CD14-positive monocyte (primary cell): ENCODE data around the gene PSRC1. TPM values are rescaled to one million over a fixed set of nuclear protein-coding genes. Genes with fewer than 3 reads are reported as not detected.

Source experiments
- DNase-seq, 3 donors: peaks; one replicate each; pipeline ENCODE4 v3.0.0-alpha.2; 2011 to 2022
- H2AFZ ChIP-seq: 2 replicates; pipeline ENCODE4 v1.6.0; 2012; ENCODE audit warnings: mild to moderate bottlenecking, low read depth, low read length, inconsistent platforms; ENCODE audit not compliant: insufficient read depth, poor library complexity, severe bottlenecking
- H3K27ac ChIP-seq, 2 donors: 1 replicate in 1 of 2; 2 replicates in 1 of 2; pipeline ENCODE4 v1.5.1; 2012 to 2013; ENCODE audit warnings: low read length in 2 of 2, control low read depth in 1 of 2, inconsistent platforms in 1 of 2, low read depth in 1 of 2, mild to moderate bottlenecking in 1 of 2
- H3K27me3 ChIP-seq, 2 donors: one replicate each; pipeline versions ENCODE4 v1.6.0 to v1.6.1; 2011 to 2013; ENCODE audit warnings: low read length in 2 of 2; ENCODE audit not compliant: control insufficient read depth in 2 of 2, insufficient read depth in 2 of 2
- H3K36me3 ChIP-seq, 2 donors: replicated peaks in 1 of 2; 1 replicate in 1 of 2; 2 replicates in 1 of 2; pipeline versions ENCODE4 v1.5.1 to v1.6.1; 2012 to 2013; ENCODE audit warnings: low read length in 2 of 2, control low read depth in 1 of 2, inconsistent platforms in 1 of 2, mild to moderate bottlenecking in 1 of 2; ENCODE audit not compliant: insufficient read depth in 2 of 2, control insufficient read depth in 1 of 2
- H3K4me1 ChIP-seq, 2 donors: 1 replicate in 1 of 2; 2 replicates in 1 of 2; pipeline versions ENCODE4 v1.5.1 to v1.6.1; 2012 to 2013; ENCODE audit warnings: low read length in 2 of 2, control low read depth in 1 of 2, inconsistent platforms in 1 of 2, mild to moderate bottlenecking in 1 of 2, moderate library complexity in 1 of 2; ENCODE audit not compliant: insufficient read depth in 2 of 2, control insufficient read depth in 1 of 2
- H3K4me2 ChIP-seq: replicated peaks from 2 replicates; pipeline ENCODE3; 2012; ENCODE audit warnings: low read length, moderate library complexity, mild to moderate bottlenecking; ENCODE audit not compliant: poor library complexity, severe bottlenecking; ENCODE audit errors: extremely low read depth
- H3K4me3 ChIP-seq, 3 experiments: fragments of 200-600 bp in 1 of 3; sonication (generic) in 1 of 3; replicated peaks in 1 of 3; 1 replicate in 2 of 3; 2 replicates in 1 of 3; pipeline ENCODE4 v1.5.1; 2011 to 2013; ENCODE audit warnings: low read length in 3 of 3, mild to moderate bottlenecking in 3 of 3, control low read depth in 2 of 3, low read depth in 2 of 3, inconsistent platforms in 1 of 3, moderate library complexity in 1 of 3
- H3K79me2 ChIP-seq: 2 replicates; pipeline ENCODE4 v1.6.0; 2012; ENCODE audit warnings: mild to moderate bottlenecking, control low read depth, inconsistent platforms, low read length, moderate library complexity; ENCODE audit not compliant: insufficient read depth
- H3K9ac ChIP-seq: 2 replicates; pipeline ENCODE4 v1.6.0; 2017; ENCODE audit warnings: low read length, mild to moderate bottlenecking; ENCODE audit not compliant: insufficient read depth, poor library complexity, severe bottlenecking
- H3K9me3 ChIP-seq, 2 donors: replicated peaks in 1 of 2; 1 replicate in 1 of 2; 2 replicates in 1 of 2; pipeline versions ENCODE4 v1.5.1 to v1.6.1; 2012 to 2013; ENCODE audit warnings: low read length in 2 of 2, control low read depth in 1 of 2; ENCODE audit not compliant: control insufficient read depth in 1 of 2, insufficient read depth in 1 of 2
- H4K20me1 ChIP-seq: 2 replicates; pipeline ENCODE4 v1.6.0; 2012; ENCODE audit warnings: mild to moderate bottlenecking, low read length, control low read depth, moderate library complexity; ENCODE audit not compliant: insufficient read depth
- H3K27ac Mint-ChIP-seq, 7 donors: one replicate each; pipeline ENCODE4 v1.8.0; 2020; ENCODE audit warnings: mild to moderate bottlenecking in 7 of 7, mixed read lengths in 7 of 7, moderate library complexity in 6 of 7, inconsistent platforms in 2 of 7
- H3K27me3 Mint-ChIP-seq, 3 donors: one replicate each; pipeline ENCODE4 v1.8.0; 2021 to 2022; ENCODE audit warnings: low read depth in 3 of 3, mild to moderate bottlenecking in 3 of 3, mixed read lengths in 3 of 3, moderate library complexity in 3 of 3, inconsistent platforms in 1 of 3
- H3K36me3 Mint-ChIP-seq, 2 donors: one replicate each; pipeline ENCODE4 v1.8.0; 2020; ENCODE audit warnings: mixed read lengths in 2 of 2, inconsistent platforms in 1 of 2, mild to moderate bottlenecking in 1 of 2
- H3K4me1 Mint-ChIP-seq: one replicate; pipeline ENCODE4 v1.8.0; 2020; ENCODE audit warnings: mild to moderate bottlenecking, mixed read lengths
- H3K4me3 Mint-ChIP-seq, 2 donors: one replicate each; pipeline ENCODE4 v1.8.0; 2020; ENCODE audit warnings: mild to moderate bottlenecking in 2 of 2, mixed read lengths in 2 of 2, moderate library complexity in 1 of 2
- H3K9me3 Mint-ChIP-seq, 7 donors: one replicate each; pipeline ENCODE4 v1.8.0; 2020 to 2022; ENCODE audit warnings: mixed read lengths in 7 of 7, mild to moderate bottlenecking in 6 of 7, moderate library complexity in 6 of 7, inconsistent platforms in 2 of 7
- CTCF ChIP-seq: fragments of 200-600 bp; IDR thresholded peaks from one replicate; pipeline ENCODE4 v1.8.0; 2022; ENCODE audit warnings: antibody characterized with exemption, mild to moderate bottlenecking
- WGBS: methylation state at CpG from one replicate; pipeline ENCODE4 v1.1.5; 2013; ENCODE audit warnings: missing lambda C conversion rate; ENCODE audit not compliant: insufficient coverage; 5-methylcytosine and 5-hydroxymethylcytosine counted together
- intact Hi-C, 2 donors: fragments of 100-400 bp; cut with micrococcal nuclease; formaldehyde crosslinking; loops; one replicate each; pipeline versions ENCODE4 v1.15.0 to v1.15.1; 2023
- polyA plus RNA-seq, 3 donors: library from polyadenylated mRNA; depleted of rRNA in 1 of 3; unstranded in 2 of 3; stranded (reverse) in 1 of 3; fragments of 300-500 nt in 2 of 3; fragments of >200 nt in 1 of 3; fragmentation: Illumina TruSeq in 2 of 3; gene quantifications; 1 replicate in 2 of 3; 2 replicates in 1 of 3; pipeline ENCODE4 v1.2.3, GENCODE V29; 2012 to 2021

PSRC1 gene
- polyA plus RNA-seq, 3 donors: 5.8 to 25.5 (median 7.1) TPM

- Mint-ChIP-seq H3K27me3 (peaks cover 5 to 19% (median 7%) of the 10 kb centered on the region in 3 donors), H3K4me3 (no peak overlapping the region), H3K36me3 (no peaks in the 10 kb centered on the region), H3K4me1 (peaks cover 1% of the 10 kb centered on the region), H3K27ac (no peak overlapping the region), H3K9me3 (peaks cover 0 to 8% (median 0%) of the 10 kb centered on the region in 7 donors)
- intact Hi-C loops: no loop called here
- no peaks in the 10 kb centered on the region for H3K79me2 ChIP-seq
- no peaks in the 10 kb centered on the region for H3K4me1 ChIP-seq
- no peak overlapping the region for H3K9ac ChIP-seq
- H3K27me3 ChIP-seq: peaks cover 0 to 4% of the 10 kb centered on the region in 2 donors
- 94% methylated on average over 10 of the region's 15 CpGs for WGBS
- no peak overlapping the region for H2AFZ ChIP-seq
- TF ChIP-seq CTCF: no peak
- no peaks in the 10 kb centered on the region for H3K36me3 ChIP-seq
- no peak for DNase-seq
- no peak overlapping the region for H3K4me3 ChIP-seq
- H3K4me2 ChIP-seq: no peak overlapping the region
- H4K20me1 ChIP-seq: no peaks in the 10 kb centered on the region
- H3K9me3 ChIP-seq: no peaks in the 10 kb centered on the region
- no peak overlapping the region for H3K27ac ChIP-seq
Measured at GRCh38 chr1:109257682-109258421, 25.1 kb downstream of the PSRC1 start.

- Mint-ChIP-seq H3K4me1 (peaks cover 1% of the 10 kb centered on the region), H3K27ac (no peak overlapping the region)
- intact Hi-C loops: no loop called here
Measured at GRCh38 chr1:109256971-109257681, 25.8 kb downstream of the PSRC1 start.

More at GRCh38 chr1:109256971-109257681, 25.8 kb downstream of the PSRC1 start:
- H2AFZ ChIP-seq: no peak overlapping the region
- TF ChIP-seq CTCF: no peak
- Mint-ChIP-seq H3K4me3 (no peak overlapping the region), H3K36me3 (no peaks in the 10 kb centered on the region), H3K9me3 (peaks cover 0 to 8% (median 0%) of the 10 kb centered on the region in 7 donors), H3K27me3 (peaks cover 2 to 19% (median 7%) of the 10 kb centered on the region in 3 donors)
- H3K27ac ChIP-seq: no peak overlapping the region
- H3K9ac ChIP-seq: no peak overlapping the region
- no peaks in the 10 kb centered on the region for H4K20me1 ChIP-seq
- no peaks in the 10 kb centered on the region for H3K9me3 ChIP-seq
- peaks cover 0 to 4% of the 10 kb centered on the region in 2 donors for H3K27me3 ChIP-seq
- no peak overlapping the region for H3K4me2 ChIP-seq
- DNase-seq: no peak
- H3K79me2 ChIP-seq: no peaks in the 10 kb centered on the region
- 83% methylated on average over 1 of the region's 5 CpGs for WGBS
- H3K36me3 ChIP-seq: no peaks in the 10 kb centered on the region
- no peak overlapping the region for H3K4me3 ChIP-seq
- H3K4me1 ChIP-seq: no peaks in the 10 kb centered on the region
